ENCODE results near the gene SH3RF3.

Gene SH3RF3

DNA sequence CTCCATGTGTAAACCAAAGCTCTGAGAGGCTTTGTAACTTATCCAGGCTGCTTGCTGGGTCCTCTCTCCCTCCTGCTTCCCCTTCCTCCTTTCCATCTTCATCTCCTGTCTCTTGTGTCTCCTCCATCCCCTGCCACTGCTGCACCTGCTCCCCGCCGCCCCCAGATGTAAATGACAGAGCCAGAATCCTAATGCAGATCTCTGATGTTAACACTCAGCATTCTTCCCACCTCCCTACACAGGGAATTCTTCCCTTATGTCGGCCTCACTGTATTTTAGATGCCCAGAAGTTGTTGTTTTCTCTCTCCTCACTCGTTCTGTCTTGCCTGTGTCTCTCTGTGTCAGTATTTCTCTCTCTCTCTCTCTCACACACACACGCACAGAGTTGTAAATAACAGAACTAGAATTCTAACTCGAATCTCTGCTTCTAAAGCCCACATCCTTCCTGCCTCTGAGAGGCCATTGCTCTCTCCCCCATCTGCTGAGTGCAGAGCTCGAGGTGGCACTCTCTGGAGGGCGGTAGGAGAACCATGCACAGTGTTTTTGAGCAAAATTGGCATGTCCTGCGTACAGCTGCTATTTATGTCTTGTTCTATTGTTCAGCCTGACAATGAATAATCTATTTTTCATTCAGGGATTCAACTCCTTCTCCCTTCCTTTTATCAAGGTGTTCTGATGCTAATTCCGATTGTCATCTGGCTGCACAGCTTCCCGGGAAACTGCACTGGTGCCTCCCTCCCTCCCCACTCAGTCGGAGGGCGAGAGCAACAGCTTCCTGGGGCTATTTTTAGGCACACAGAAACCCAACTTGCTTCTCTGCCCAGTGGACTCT is 219.9 kb downstream of the SH3RF3 start:
- TF ChIP-seq, protein P1, sequence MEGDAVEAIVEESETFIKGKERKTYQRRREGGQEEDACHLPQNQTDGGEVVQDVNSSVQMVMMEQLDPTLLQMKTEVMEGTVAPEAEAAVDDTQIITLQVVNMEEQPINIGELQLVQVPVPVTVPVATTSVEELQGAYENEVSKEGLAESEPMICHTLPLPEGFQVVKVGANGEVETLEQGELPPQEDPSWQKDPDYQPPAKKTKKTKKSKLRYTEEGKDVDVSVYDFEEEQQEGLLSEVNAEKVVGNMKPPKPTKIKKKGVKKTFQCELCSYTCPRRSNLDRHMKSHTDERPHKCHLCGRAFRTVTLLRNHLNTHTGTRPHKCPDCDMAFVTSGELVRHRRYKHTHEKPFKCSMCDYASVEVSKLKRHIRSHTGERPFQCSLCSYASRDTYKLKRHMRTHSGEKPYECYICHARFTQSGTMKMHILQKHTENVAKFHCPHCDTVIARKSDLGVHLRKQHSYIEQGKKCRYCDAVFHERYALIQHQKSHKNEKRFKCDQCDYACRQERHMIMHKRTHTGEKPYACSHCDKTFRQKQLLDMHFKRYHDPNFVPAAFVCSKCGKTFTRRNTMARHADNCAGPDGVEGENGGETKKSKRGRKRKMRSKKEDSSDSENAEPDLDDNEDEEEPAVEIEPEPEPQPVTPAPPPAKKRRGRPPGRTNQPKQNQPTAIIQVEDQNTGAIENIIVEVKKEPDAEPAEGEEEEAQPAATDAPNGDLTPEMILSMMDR (IDR thresholded peaks at IDR 0.05), result no peak
- DNase-seq (ENCODE audit: low spot score), result peak; percentile 57
- Histone ChIP-seq H3K4me3 (no peak overlapping the region), H3K27ac (no peak overlapping the region)

DNA sequence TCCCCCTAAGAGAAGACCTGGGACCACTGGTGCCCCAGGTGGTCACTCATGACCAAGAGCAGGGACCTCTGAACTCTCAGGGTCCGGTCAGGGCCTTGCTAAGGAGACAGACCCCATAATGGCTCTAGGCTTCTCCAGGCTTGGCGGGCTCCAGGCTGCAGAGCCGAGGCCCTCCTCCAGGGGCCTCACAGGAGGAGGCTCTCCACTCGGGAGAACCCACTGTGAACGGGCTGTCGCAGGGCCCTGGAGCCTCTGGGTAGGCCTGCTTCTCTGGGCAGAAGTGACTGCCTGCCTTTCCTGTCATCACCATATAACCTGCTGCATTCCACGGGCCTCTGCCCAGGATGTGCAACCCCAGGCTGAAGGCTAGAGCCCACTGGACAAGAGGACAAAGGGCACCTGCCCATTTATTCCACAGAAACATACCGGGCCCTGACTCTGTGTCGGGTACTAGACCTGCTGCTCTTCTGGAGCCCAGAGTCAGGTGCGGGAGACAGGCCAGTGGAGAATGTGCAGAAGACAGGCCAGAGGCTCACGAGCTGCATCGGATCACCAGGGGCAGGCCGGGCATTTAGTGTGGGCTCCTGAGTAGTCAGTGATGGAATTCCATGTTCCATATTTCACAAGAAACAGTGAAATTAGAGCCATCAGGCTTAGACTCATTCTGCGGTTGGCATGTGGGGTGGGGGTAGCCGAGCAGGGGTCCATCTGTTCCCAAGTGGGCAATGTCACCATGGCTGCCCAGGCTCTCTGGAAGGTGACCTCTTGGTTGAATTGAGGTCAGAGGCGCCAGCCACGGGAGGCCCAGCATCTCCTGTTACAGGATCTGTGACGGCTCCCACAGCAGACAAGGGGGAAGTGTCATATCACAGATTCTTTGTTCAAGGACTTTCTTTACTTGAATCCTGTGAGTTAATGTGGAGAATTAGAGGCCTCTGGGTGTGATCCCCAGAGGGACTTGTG is 220.8 kb downstream of the SH3RF3 start:
- Histone ChIP-seq H3K4me3 (no peak overlapping the region), H3K27ac (peak overlapping the region; percentile 2 to 54)
- peak; percentile 64 for DNase-seq (ENCODE audit: low spot score)
- TF ChIP-seq, protein P1 (IDR thresholded peaks at IDR 0.05), result no peak

DNA sequence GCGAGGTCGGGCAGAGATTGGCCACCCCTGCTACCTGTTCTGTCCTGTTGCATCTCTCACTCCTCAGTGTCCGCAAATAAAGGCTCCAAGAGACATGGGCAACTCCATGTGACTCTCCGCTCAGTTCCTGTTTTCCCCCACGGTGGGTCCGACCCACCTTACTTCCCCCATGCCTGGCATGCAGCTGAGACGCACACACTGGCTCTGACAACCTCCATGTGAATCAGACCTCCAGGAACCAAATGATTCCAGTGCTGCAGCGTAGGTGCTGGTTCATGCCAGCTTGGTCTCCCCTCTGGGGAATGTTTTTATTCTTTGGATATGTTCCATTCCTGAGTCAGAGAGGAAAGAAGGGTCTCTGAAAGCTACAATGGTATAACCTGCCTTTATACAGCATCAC is 221.5 kb downstream of the SH3RF3 start:
- TF ChIP-seq, protein P1 (IDR thresholded peaks at IDR 0.05), result no peak
- peak; percentile 73 for DNase-seq (ENCODE audit: low spot score)
- Histone ChIP-seq H3K27ac (peak overlapping the region; percentile 2 to 54), H3K4me3 (no peak overlapping the region)

DNA sequence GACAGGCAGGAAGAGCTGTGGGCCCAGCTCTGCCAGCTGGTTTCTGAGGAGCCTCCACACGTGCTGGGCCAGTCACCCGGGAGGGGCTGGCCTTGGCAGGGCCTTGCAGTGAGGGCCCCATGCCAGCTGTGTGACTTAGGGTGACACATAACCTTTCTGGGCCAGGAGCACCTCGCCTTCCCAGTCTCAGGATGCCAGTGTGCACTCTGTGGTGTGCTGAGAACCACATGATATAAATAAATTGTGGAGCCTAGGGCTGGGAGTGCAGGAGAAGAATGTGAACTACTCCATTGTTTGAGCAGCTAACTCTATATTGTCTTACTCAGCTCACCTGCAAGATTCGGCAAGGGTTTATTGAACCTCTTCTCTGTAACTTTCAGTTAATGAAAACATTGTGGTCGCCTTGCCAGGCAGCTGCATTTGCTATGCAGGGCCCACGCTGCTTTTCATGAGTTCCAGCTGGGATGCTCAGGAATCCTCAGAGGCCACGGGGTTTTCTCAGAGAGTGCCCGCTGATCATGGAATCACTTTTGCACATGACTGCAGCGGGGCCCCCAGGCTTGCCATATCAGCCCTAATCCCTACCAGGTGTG is 222.3 kb downstream of the SH3RF3 start:
- peak; percentile 58 for DNase-seq (ENCODE audit: low spot score)
- TF ChIP-seq, protein P1 (IDR thresholded peaks at IDR 0.05), result no peak
- H3K27ac ChIP-seq, result peak overlapping the region in 1 of 2 donors; percentile 66
- H3K4me3 ChIP-seq, result no peak overlapping the region

DNA sequence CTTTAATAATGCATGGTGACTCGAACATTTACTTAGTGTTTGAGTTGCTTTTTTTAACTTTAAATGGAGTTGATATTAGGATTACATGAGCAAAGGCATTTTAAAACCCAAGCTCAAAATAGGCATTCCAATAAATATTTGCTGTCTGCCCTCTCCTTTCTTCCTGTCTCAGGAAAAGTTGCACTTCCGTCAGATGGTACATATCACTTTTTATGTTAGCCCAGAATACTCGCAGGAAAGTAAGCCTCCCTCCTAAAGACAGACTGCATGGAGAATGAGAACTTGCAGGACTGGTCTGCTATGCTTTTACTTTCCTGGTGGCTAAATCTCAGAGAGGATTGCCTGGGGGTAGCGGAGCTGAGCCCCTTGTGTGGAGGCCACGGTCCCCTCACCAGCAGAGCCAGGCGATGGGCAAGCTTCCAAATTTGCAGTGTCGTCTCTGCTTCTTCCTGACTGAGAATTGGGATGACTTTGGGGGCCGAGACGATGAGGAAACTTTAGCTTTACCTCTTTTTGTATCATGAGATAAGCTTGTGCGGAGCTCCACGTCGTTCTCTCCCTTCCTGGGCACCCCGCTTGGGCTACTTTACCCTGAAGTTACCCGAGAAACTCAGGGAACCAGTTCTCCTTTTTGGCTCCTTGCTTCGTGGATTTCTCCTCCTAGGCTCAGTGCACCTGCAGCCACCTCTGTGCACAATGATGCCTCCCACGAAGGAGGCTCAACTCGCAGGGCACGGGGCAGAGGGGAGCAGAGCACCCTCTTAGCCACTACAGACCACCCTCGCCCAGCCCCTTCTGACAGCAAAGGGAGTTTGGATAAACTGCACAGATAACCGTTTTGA is 223.3 kb downstream of the SH3RF3 start:
- peak overlapping the region in 1 of 2 donors; percentile 66 for H3K27ac ChIP-seq
- H3K4me3 ChIP-seq, result no peak overlapping the region
- TF ChIP-seq, protein P1 (IDR thresholded peaks at IDR 0.05), result no peak
- DNase-seq (ENCODE audit: low spot score), result peak; percentile 38
